ENCODE results near the gene OR11H6.
"Not testable (repeated sequence)": the region's sequence is repeated elsewhere in the genome, so short reads cannot be mapped to it uniquely, and the experiment has no call there.

Gene OR11H6

DNA sequence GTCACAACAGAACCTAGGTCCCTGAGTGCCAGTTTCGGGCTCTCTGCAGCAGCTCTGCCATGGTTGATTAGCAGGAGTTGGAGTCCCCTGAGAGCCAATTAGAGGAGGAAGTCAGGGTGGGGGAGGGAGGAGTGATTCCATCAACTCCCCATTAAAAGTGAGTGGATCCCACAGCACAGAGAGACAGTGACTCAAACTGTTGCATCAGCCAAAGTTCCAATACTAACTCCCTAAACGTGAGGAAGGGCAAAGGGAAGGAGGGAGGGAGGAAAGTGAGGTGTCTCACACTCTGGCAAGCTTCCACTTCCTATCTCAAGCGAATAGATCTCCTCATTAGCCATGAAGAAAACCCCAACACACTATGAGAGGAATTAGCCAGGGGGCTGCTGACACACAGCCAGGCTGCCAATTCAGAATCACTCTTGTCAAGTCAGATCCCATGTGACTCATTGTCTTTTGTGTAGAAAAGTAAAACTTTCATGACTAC is 39.2 kb downstream of the OR11H6 start:
- no peak for DNase-seq (ENCODE audit: low read depth in 2 of 2)

DNA sequence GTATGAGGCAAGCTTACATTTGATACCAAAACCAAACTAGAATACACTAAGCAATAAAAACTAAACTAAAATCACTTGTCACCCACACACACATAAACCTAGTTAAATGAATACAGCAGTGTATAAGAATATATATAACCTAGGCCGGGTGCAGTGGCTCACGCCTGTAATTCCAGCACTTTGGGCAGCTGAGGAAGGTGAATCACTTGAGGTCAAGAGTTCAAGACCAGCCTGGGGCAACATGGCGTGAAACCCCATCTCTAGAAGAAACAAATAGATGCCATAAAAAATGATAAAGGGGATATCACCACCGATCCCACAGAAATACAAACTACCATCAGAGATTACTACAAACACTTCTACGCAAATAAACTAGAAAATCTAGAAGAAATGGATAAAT is 40.9 kb downstream of the OR11H6 start:
- DNase-seq (ENCODE audit: low read depth in 2 of 2) = not testable (repeated sequence)

DNA sequence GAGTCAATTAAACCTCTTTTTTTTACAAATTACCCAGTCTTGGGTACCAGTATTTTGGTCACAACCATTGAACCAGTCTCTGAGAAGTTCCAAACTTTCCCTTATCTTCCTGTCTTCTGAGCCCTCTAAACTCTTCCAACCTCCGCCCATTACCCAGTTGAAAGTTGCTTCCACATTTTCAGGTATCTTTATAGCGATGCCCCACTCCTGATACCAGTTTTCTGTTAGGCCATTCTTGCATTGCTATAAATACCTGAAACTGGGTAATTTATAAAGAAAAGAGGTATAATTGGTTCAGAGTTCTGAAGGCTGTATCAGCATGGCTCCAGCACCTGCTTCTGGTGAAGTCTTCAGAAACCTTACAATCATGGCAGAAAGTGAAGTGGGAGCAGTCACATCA is 50.6 kb downstream of the OR11H6 start:
- DNase-seq (ENCODE audit: low read depth in 2 of 2) = no peak

Data from stimulated activated CD8-positive, alpha-beta memory T cell treated with anti-CD3 and anti-CD28 coated beads, Interleukin-7, amount 100 ng/mL, for 4 hours (primary cell).